Liver (tissue), 9 donors: Measurements from ENCODE around the gene SCN2B. TPM values are rescaled to one million over a fixed set of nuclear protein-coding genes. Genes with fewer than 3 reads are reported as not detected.

Source experiments
- DNase-seq: peaks from one replicate; pipeline ENCODE4 v3.0.0-alpha.2; 2017; ENCODE audit warnings: low spot score
- H3K27ac ChIP-seq, 2 donors: one replicate each; pipeline ENCODE4 v1.7.0; 2013; ENCODE audit warnings: inconsistent platforms in 2 of 2, low read length in 2 of 2, control low read depth in 1 of 2, low read depth in 1 of 2, mild to moderate bottlenecking in 1 of 2
- H3K27me3 ChIP-seq, 4 donors: one replicate each; pipeline versions ENCODE4 v1.6.1 to v1.7.0; 2013; ENCODE audit warnings: low read length in 3 of 4, inconsistent platforms in 1 of 4, mild to moderate bottlenecking in 1 of 4, moderate library complexity in 1 of 4; ENCODE audit not compliant: control insufficient read depth in 4 of 4, insufficient read depth in 4 of 4
- H3K36me3 ChIP-seq, 4 donors: one replicate each; pipeline versions ENCODE4 v1.6.1 to v1.7.0; 2013; ENCODE audit warnings: low read length in 3 of 4, mild to moderate bottlenecking in 3 of 4, low read depth in 1 of 4, moderate library complexity in 1 of 4; ENCODE audit not compliant: control insufficient read depth in 4 of 4, insufficient read depth in 3 of 4
- H3K4me1 ChIP-seq, 4 donors: one replicate each; pipeline versions ENCODE4 v1.6.1 to v1.7.0; 2013; ENCODE audit warnings: low read length in 3 of 4, mild to moderate bottlenecking in 3 of 4, moderate library complexity in 1 of 4; ENCODE audit not compliant: control insufficient read depth in 4 of 4, insufficient read depth in 4 of 4
- H3K4me3 ChIP-seq, 3 donors: one replicate each; pipeline versions ENCODE4 v1.6.1 to v1.7.0; 2013; ENCODE audit warnings: low read length in 3 of 3, control low read depth in 1 of 3, low read depth in 1 of 3, mild to moderate bottlenecking in 1 of 3
- H3K9ac ChIP-seq, 2 donors: one replicate each; pipeline ENCODE4 v1.7.0; 2013; ENCODE audit warnings: low read length in 2 of 2, mild to moderate bottlenecking in 2 of 2, moderate library complexity in 2 of 2, control low read depth in 1 of 2, low read depth in 1 of 2
- H3K9me3 ChIP-seq, 4 donors: one replicate each; pipeline versions ENCODE4 v1.6.1 to v1.7.0; 2013; ENCODE audit warnings: low read length in 3 of 4; ENCODE audit not compliant: control insufficient read depth in 4 of 4
- ATF3 ChIP-seq: IDR thresholded peaks from 2 replicates; pipeline ENCODE4 v1.6.1; 2016; ENCODE audit warnings: antibody characterized with exemption
- CTCF ChIP-seq: fragments of 150-350 bp; IDR thresholded peaks from 2 replicates; pipeline ENCODE4 v1.5.1; 2017; ENCODE audit warnings: improper control_type of control experiment, low read depth, low read length; ENCODE audit not compliant: missing input control
- EGR1 ChIP-seq, 2 donors: IDR thresholded peaks; 2 replicates each; pipeline ENCODE4 v1.6.1; 2016 to 2018; ENCODE audit warnings: antibody characterized with exemption in 2 of 2, low read depth in 2 of 2
- FOXA1 ChIP-seq: IDR thresholded peaks from 2 replicates; pipeline ENCODE4 v1.6.1; 2016; ENCODE audit warnings: antibody characterized with exemption
- GABPA ChIP-seq, 2 donors: IDR thresholded peaks in 1 of 2; conservative IDR thresholded peaks in 1 of 2; 2 replicates each; pipeline ENCODE4 v1.6.1; 2016; ENCODE audit warnings: antibody characterized with exemption in 2 of 2, mild to moderate bottlenecking in 1 of 2, moderate library complexity in 1 of 2
- HNF4G ChIP-seq: IDR thresholded peaks from 2 replicates; pipeline ENCODE4 v1.6.1; 2016; ENCODE audit warnings: antibody characterized with exemption
- JUND ChIP-seq, 2 donors: IDR thresholded peaks; 2 replicates each; pipeline ENCODE4 v1.6.1; 2016; ENCODE audit warnings: antibody characterized with exemption in 2 of 2
- MAX ChIP-seq: IDR thresholded peaks from 2 replicates; pipeline ENCODE4 v1.6.1; 2016; ENCODE audit warnings: antibody characterized with exemption
- NR2F2 ChIP-seq: IDR thresholded peaks from 2 replicates; pipeline ENCODE4 v1.6.1; 2016; ENCODE audit warnings: antibody characterized with exemption
- REST ChIP-seq: IDR thresholded peaks from 2 replicates; pipeline ENCODE4 v1.6.1; 2016; ENCODE audit warnings: antibody characterized with exemption, mild to moderate bottlenecking
- RXRA ChIP-seq, 2 donors: IDR thresholded peaks; 2 replicates each; pipeline ENCODE4 v1.6.1; 2017 to 2018; ENCODE audit warnings: antibody characterized with exemption in 2 of 2, mild to moderate bottlenecking in 1 of 2
- SP1 ChIP-seq: IDR thresholded peaks from 2 replicates; pipeline ENCODE4 v1.6.1; 2018; ENCODE audit warnings: antibody characterized with exemption, mild to moderate bottlenecking
- YY1 ChIP-seq: IDR thresholded peaks from 2 replicates; pipeline ENCODE4 v1.6.1; 2016; ENCODE audit warnings: antibody characterized with exemption, mild to moderate bottlenecking
- ZBTB33 ChIP-seq: IDR thresholded peaks from 2 replicates; pipeline ENCODE4 v1.6.1; 2016; ENCODE audit warnings: antibody characterized with exemption
- WGBS: extraction: QIAGEN DNeasy Blood & Tissue Kit; methylation state at CpG from one replicate; pipeline ENCODE4 v1.1.7; 2013; 5-methylcytosine and 5-hydroxymethylcytosine counted together
- polyA plus RNA-seq, 2 donors: library from polyadenylated mRNA; stranded (reverse) in 1 of 2; unstranded in 1 of 2; fragments of 200-250 nt in 1 of 2; fragments of >200 nt in 1 of 2; fragmentation: Nextera tagmentation in 1 of 2; extraction: Ambion mirVana in 1 of 2; gene quantifications; one replicate each; pipeline versions ENCODE4 v1.2.1 to v1.2.3, GENCODE V29; 2013 to 2015
- total RNA-seq, 2 donors: library from RNA; depleted of rRNA; stranded (reverse); fragments of >200 nt; gene quantifications; one replicate each; pipeline ENCODE4 v1.2.3, GENCODE V29; 2014
- donor health status: healthy.
- donor health status: healthy.
- donor health status: healthy.
- donor health status: healthy.
- donor health status: healthy.

The SCN2B gene
- total and polyA plus RNA-seq, 4 donors, result 0.01 to 0.05 TPM; not detected in 2

GRCh38 chr11:118166641-118167040, 9.8 kb downstream of the SCN2B start:
- Histone ChIP-seq H3K4me3 (no peak overlapping the region), H3K27ac (no peak overlapping the region), H3K4me1 (peaks cover 0 to 3% (median 0%) of the 10 kb centered on the region in 4 donors), H3K9me3 (no peaks in the 10 kb centered on the region), H3K9ac (no peak overlapping the region), H3K27me3 (no peaks in the 10 kb centered on the region), H3K36me3 (no peaks in the 10 kb centered on the region)
- 90% methylated on average over 17 of the region's 17 CpGs for WGBS
- DNase-seq, result no peak
- no peak for TF ChIP-seq RXRA (IDR thresholded peaks at IDR 0.05)
- no peak for TF ChIP-seq ZBTB33
- TF ChIP-seq NR2F2, result no peak
- no peak for TF ChIP-seq REST
- TF ChIP-seq FOXA1, result no peak
- TF ChIP-seq CTCF, result no peak
- no peak for TF ChIP-seq SP1
- TF ChIP-seq EGR1 (IDR thresholded peaks at IDR 0.05; ENCODE audit: low read depth in 2 of 2), result no peak
- TF ChIP-seq ATF3, result no peak
- no peak for TF ChIP-seq HNF4G
- no peak for TF ChIP-seq JUND (IDR thresholded peaks at IDR 0.05)
- TF ChIP-seq MAX, result no peak

- H3K9me3 ChIP-seq, result no peaks in the 10 kb centered on the region
- H3K4me1 ChIP-seq, result no peaks in the 10 kb centered on the region
- no peaks in the 10 kb centered on the region for H3K27me3 ChIP-seq
- TF ChIP-seq GABPA (IDR thresholded peaks at IDR 0.05 in 1 of 2, conservative IDR thresholded peaks at IDR 0.05 in 1 of 2) (no peak), JUND (IDR thresholded peaks at IDR 0.05) (no peak), YY1 (no peak), ATF3 (no peak), SP1 (no peak), FOXA1 (no peak), ZBTB33 (no peak), REST (no peak), HNF4G (no peak)
- H3K4me3 ChIP-seq, result no peak overlapping the region
- H3K27ac ChIP-seq, result no peak overlapping the region
- H3K36me3 ChIP-seq, result no peaks in the 10 kb centered on the region
- DNase-seq, result no peak
- H3K9ac ChIP-seq, result no peak overlapping the region
- 62% methylated on average over 2 of the region's 2 CpGs for WGBS
Observed at GRCh38 chr11:118164885-118165284, 11.6 kb downstream of the SCN2B start.
